ENCODE data around the gene BMP8B. TPM values are rescaled to one million over a fixed set of nuclear protein-coding genes. Genes with fewer than 3 reads are reported as not detected.

The BMP8B gene
- total RNA-seq, 1 experiment from 2014 or later, result 0.42 TPM

GRCh38 chr1:39758556-39759435 is 29.9 kb downstream of the BMP8B start:
- H4K8ac ChIP-seq (replicated peaks; ENCODE audit: insufficient read length, low read depth, low read length), result no peak overlapping the region

More at GRCh38 chr1:39758556-39759435, 29.9 kb downstream of the BMP8B start:
- Histone ChIP-seq H3K4me2 (ENCODE audit: insufficient read depth, insufficient read length, low read length) (no peak overlapping the region), H2BK20ac (ENCODE audit: low read depth, low read length, poor library complexity, severe bottlenecking) (no peak overlapping the region), H2AK5ac (ENCODE audit: insufficient read length, low read length) (no peak overlapping the region), H2BK15ac (ENCODE audit: low read depth, low read length) (no peak overlapping the region), H3K4ac (ENCODE audit: low read depth, low read length) (no peak overlapping the region), H3T11ph (ENCODE audit: low read length) (no peak overlapping the region), H3K14ac (ENCODE audit: insufficient read depth, low read length) (no peak overlapping the region), H4K5ac (ENCODE audit: insufficient read length, low read depth, low read length) (no peak overlapping the region), H3K18ac (ENCODE audit: insufficient read length, low read depth, low read length) (no peak overlapping the region), H3K27me3 (ENCODE audit: insufficient read depth, low read length) (no peaks in the 10 kb centered on the region), H3K79me2 (ENCODE audit: insufficient read depth, low read length) (no peaks in the 10 kb centered on the region), H3K4me1 (ENCODE audit: insufficient read depth, low read length) (no peaks in the 10 kb centered on the region), H3K56ac (ENCODE audit: insufficient read length, low read depth, low read length) (no peak overlapping the region), H3K9ac (ENCODE audit: extremely low read depth, insufficient read length, low read length) (no peak overlapping the region), H4K91ac (ENCODE audit: insufficient read length, low read depth, low read length) (no peak overlapping the region), H2BK12ac (ENCODE audit: insufficient read length, low read depth, low read length) (no peak overlapping the region), H2AFZ (ENCODE audit: low read length) (no peak overlapping the region), H3K9me3 (ENCODE audit: control insufficient read depth, low read depth, low read length) (peaks cover 5% of the 10 kb centered on the region), H2BK5ac (ENCODE audit: insufficient read length, low read length) (no peak overlapping the region), H3K23ac (ENCODE audit: insufficient read length, low read depth, low read length) (no peak overlapping the region), H3K27ac (ENCODE audit: insufficient read length, low read depth, low read length) (no peak overlapping the region), H3K23me2 (ENCODE audit: insufficient read length, low read depth, low read length, poor library complexity, severe bottlenecking) (no peaks in the 10 kb centered on the region), H3K79me1 (ENCODE audit: insufficient read depth, low read depth, low read length, poor library complexity, severe bottlenecking) (no peaks in the 10 kb centered on the region), H2BK120ac (ENCODE audit: low read depth, low read length, poor library complexity, severe bottlenecking) (no peak overlapping the region), H4K20me1 (ENCODE audit: control insufficient read depth, insufficient read depth, insufficient read length) (no peaks in the 10 kb centered on the region)
- no peak for DNase-seq
- no peak overlapping the region for H3K27ac Mint-ChIP-seq
- H3K36me3 Mint-ChIP-seq (ENCODE audit: insufficient read depth in 1 of 3, low read depth in 3 of 3), result peaks cover 15 to 53% (median 23%) of the 10 kb centered on the region in 3 experiments
- H3K9me3 Mint-ChIP-seq, result peaks cover 7 to 8% of the 10 kb centered on the region in 2 experiments; a peak in 4 of 5 replicates
- no peaks in the 10 kb centered on the region for H3K4me1 Mint-ChIP-seq
- H3K4me3 Mint-ChIP-seq, result no peak overlapping the region
- WGBS (ENCODE audit: extremely low coverage, insufficient read length, low lambda C conversion rate), result no CpG with 5 or more reads among the region's 16 CpGs
- peaks cover 5% of the 10 kb centered on the region for H3K27me3 Mint-ChIP-seq (ENCODE audit: low read depth)
- TF ChIP-seq, protein P1, sequence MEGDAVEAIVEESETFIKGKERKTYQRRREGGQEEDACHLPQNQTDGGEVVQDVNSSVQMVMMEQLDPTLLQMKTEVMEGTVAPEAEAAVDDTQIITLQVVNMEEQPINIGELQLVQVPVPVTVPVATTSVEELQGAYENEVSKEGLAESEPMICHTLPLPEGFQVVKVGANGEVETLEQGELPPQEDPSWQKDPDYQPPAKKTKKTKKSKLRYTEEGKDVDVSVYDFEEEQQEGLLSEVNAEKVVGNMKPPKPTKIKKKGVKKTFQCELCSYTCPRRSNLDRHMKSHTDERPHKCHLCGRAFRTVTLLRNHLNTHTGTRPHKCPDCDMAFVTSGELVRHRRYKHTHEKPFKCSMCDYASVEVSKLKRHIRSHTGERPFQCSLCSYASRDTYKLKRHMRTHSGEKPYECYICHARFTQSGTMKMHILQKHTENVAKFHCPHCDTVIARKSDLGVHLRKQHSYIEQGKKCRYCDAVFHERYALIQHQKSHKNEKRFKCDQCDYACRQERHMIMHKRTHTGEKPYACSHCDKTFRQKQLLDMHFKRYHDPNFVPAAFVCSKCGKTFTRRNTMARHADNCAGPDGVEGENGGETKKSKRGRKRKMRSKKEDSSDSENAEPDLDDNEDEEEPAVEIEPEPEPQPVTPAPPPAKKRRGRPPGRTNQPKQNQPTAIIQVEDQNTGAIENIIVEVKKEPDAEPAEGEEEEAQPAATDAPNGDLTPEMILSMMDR (conservative IDR thresholded peaks at IDR 0.05), result no peak

Data from H9 (cell line).